HFFc6 (cell line): ENCODE data around the gene REC114. TPM values are rescaled to one million over a fixed set of nuclear protein-coding genes. Genes with fewer than 3 reads are reported as not detected.

ENCODE experiments used
- DNase-seq: peaks from one replicate; pipeline ENCODE4 v3.0.0-alpha.2; 2018
- H3K27ac Mint-ChIP-seq: 2 replicates; pipeline ENCODE4 v1.8.0; 2020; ENCODE audit warnings: mild to moderate bottlenecking, mixed read lengths
- H3K27me3 Mint-ChIP-seq: 2 replicates; pipeline ENCODE4 v1.8.0; 2021; ENCODE audit warnings: mild to moderate bottlenecking, moderate library complexity, mixed read lengths; ENCODE audit not compliant: insufficient read depth
- H3K36me3 Mint-ChIP-seq: 2 replicates; pipeline ENCODE4 v1.8.0; 2021; ENCODE audit warnings: low read depth, mixed read lengths
- H3K4me1 Mint-ChIP-seq: 2 replicates; pipeline ENCODE4 v1.8.0; 2020; ENCODE audit warnings: low read depth, mixed read lengths
- H3K4me3 Mint-ChIP-seq: 2 replicates; pipeline ENCODE4 v1.8.0; 2020; ENCODE audit warnings: mild to moderate bottlenecking, moderate library complexity, mixed read lengths
- H3K9me3 Mint-ChIP-seq: 2 replicates; pipeline ENCODE4 v1.8.0; 2020; ENCODE audit warnings: mild to moderate bottlenecking, mixed read lengths
- total RNA-seq, 6 experiments: library from RNA; stranded (reverse); fragmentation: NEBNext Ultra II Directional; extraction: Animal tissue kit (Norgen Biotek cat#: 25700); gene quantifications; 2 replicates in 1 of 6; 3 replicates in 5 of 6; pipeline ENCODE4 v1.2.3, GENCODE V29; 2021
- TF ChIP-seq, protein P1 (sequence below): fragments of 200-600 bp; sonication (generic); IDR thresholded peaks from 2 replicates; pipeline ENCODE4 v1.5.0; 2021; ENCODE audit warnings: antibody characterized with exemption, mild to moderate bottlenecking

Gene REC114
- total RNA-seq, 6 experiments from 2014 or later: not detected

DNA sequence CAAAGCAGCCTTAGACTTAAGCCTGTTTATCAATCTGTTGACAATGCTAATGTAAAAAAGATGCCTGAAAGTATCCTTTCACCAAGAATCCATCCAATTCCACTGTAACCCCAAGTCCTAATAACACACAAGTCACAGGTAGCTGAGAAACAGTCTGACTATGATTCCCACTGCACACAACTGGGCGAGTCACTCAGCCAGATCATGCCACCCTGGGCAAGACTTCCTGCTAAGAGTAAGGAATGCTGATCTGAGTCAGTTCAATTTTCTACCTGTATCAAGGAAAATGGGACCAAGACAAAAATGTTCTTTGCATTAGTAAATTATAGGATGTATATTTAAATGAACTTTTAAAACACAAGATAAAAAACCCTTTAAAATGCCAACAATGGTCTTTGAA, 157.0 kb downstream of the REC114 start:
- TF ChIP-seq, protein P1, sequence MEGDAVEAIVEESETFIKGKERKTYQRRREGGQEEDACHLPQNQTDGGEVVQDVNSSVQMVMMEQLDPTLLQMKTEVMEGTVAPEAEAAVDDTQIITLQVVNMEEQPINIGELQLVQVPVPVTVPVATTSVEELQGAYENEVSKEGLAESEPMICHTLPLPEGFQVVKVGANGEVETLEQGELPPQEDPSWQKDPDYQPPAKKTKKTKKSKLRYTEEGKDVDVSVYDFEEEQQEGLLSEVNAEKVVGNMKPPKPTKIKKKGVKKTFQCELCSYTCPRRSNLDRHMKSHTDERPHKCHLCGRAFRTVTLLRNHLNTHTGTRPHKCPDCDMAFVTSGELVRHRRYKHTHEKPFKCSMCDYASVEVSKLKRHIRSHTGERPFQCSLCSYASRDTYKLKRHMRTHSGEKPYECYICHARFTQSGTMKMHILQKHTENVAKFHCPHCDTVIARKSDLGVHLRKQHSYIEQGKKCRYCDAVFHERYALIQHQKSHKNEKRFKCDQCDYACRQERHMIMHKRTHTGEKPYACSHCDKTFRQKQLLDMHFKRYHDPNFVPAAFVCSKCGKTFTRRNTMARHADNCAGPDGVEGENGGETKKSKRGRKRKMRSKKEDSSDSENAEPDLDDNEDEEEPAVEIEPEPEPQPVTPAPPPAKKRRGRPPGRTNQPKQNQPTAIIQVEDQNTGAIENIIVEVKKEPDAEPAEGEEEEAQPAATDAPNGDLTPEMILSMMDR: no peak
- peak overlapping the region; percentile 58 for H3K27ac Mint-ChIP-seq
- peaks cover 12% of the 10 kb centered on the region; the same call in 1 of the 2 replicates for H3K36me3 Mint-ChIP-seq
- peaks cover 35% of the 10 kb centered on the region for H3K4me1 Mint-ChIP-seq
- peak overlapping the region; percentile 1; the same call in 1 of the 2 replicates for H3K4me3 Mint-ChIP-seq
- peak; percentile 43 for DNase-seq
- H3K27me3 Mint-ChIP-seq: no peaks in the 10 kb centered on the region
- H3K9me3 Mint-ChIP-seq: no peaks in the 10 kb centered on the region

DNA sequence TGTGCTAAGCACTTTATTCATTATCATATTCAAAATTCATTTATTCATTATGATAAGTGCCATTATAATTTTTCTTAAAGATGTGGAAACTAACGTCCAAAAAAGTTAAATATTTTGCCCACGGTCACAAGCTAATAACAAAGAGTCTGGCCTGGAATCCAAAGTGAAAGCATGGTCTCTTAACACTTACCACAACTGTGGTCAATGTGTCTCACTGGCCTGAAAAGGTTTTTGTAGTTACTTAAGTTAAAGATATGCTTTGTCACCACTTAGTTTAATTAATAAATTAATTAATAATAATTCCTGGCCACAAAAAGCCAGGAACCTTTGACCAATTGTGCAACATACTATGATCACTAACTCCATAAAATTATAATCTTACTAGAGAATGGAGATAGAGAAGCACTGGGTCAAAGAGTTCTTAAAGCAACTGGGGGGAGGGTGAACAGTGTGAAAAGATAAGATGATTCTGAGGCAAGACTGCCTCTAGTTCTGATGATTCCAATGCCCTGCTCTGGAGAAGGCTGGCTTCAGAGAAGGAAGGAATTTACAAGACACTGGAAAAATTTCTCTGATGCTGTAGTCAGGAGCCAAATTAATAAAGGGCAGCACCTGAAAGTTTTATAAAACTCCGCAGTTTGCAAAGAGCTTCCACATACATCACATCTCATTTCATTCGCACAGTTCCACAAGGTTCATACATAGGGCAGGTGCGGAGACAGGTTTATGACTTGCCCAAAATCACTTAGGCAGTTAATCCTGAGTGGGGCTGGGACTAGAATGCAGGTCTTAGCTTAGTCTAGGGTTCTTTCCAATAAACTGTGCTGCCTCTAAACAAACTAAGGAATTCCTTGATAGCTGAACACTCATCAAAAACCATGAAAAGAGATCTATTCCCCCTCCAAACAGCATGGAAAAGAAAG, 157.7 kb downstream of the REC114 start:
- Mint-ChIP-seq H3K4me3 (no peak overlapping the region; the same call in 1 of the 2 replicates), H3K27ac (no peak overlapping the region), H3K9me3 (no peaks in the 10 kb centered on the region), H3K36me3 (peaks cover 14% of the 10 kb centered on the region; the same call in 1 of the 2 replicates), H3K27me3 (no peaks in the 10 kb centered on the region; the same call in 1 of the 2 replicates), H3K4me1 (peaks cover 29% of the 10 kb centered on the region)
- no peak for DNase-seq
- TF ChIP-seq, protein P1: no peak

DNA sequence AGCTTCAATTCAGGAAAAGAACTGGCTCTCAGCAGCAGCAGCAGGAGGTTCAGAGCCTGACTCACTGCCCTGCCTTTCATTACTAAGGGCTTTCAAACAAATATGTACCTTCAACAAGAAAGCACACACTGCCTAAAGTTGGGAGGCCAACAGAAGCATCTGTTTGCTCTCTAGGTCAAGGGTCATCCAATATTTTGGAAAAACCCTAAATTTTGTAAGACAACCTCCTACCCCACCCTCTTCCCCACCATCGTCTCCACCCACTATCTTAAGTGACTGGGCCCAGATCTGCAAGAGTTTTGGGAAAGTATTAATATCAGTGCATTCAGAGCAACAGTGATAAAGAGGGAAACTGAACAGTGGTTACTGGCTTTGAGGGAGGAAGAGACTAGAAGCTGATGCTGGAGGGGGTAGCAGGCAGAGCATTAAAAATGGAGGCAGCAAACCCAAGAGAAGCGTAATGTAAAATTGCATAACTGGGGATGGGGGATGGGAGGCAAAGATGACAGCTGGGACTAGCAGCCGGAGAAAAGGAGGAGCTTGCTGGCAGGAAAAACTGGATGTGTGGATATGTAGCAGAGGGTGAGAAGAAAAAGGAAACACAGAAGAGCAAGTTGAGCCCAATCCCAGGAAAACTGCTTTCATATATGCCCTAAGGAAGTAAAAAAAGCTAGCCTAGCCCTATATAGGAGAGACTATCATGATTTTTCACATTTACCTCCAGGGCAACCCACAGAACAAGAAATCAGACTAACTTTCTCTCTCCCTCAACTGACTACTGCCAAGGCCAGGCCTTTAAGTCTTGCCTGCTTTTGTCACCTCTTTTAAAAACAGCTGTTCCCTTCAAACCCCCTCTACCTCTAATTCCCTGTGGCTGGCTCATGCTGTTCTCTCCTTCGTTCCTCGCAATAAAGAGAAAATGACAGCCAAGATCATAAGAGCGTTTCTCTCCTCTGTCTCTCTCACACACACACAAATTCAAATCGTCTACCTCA, 158.8 kb downstream of the REC114 start:
- Mint-ChIP-seq H3K9me3 (no peaks in the 10 kb centered on the region), H3K27me3 (no peaks in the 10 kb centered on the region; the same call in 1 of the 2 replicates)
- DNase-seq: peak; percentile 48

DNA sequence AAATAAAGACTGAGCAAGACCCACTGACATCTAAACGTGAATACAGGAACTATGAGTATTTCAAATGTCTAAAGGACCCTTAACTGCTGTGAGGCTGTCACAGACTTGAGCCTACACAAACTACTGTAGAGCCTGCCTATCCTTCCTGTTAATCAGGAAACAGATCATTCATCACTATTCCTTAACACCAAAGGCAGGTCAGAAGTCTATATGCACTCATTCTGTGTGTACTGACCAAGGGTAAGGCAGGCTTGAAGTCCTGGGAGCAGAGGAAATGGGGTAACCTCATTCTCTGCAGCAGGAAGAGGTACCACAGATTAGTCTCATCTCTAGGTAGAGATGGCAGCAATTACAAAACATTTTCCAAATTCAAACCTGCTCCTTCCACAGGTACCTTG, 159.5 kb downstream of the REC114 start:
- DNase-seq: no peak
- TF ChIP-seq, protein P1: no peak
- no peak overlapping the region for H3K4me3 Mint-ChIP-seq
- no peak overlapping the region for H3K27ac Mint-ChIP-seq
- peaks cover 9% of the 10 kb centered on the region; the same call in 1 of the 2 replicates for H3K36me3 Mint-ChIP-seq
- no peaks in the 10 kb centered on the region for H3K9me3 Mint-ChIP-seq
- peaks cover 35% of the 10 kb centered on the region for H3K4me1 Mint-ChIP-seq
- H3K27me3 Mint-ChIP-seq: no peaks in the 10 kb centered on the region; the same call in 1 of the 2 replicates

More for the DNA sequence above, 158.8 kb downstream of the REC114 start:
- H3K27ac Mint-ChIP-seq: no peak overlapping the region
- no peak overlapping the region for H3K4me3 Mint-ChIP-seq
- TF ChIP-seq, protein P1: no peak
- peaks cover 29% of the 10 kb centered on the region for H3K4me1 Mint-ChIP-seq
- peaks cover 9% of the 10 kb centered on the region; the same call in 1 of the 2 replicates for H3K36me3 Mint-ChIP-seq

DNA sequence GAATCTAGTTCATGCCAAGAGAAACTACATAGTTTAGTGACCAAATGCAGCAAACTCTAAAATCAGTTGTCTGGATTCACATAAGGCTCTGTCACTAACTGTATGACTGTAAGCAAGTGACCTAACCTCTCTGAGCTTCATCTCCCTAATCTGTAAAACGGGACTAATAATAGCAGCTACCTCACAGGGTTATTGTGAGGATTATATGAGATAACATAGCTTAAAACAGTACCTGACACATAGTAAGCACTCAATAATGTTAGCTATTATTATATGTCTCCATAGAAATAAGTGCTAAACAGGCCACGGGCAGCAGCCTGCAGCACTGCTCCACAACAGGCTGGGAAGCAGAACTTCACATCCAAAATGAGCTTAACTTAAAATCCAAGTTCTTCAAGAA, 160.0 kb downstream of the REC114 start:
- Mint-ChIP-seq H3K9me3 (no peaks in the 10 kb centered on the region), H3K4me1 (peaks cover 38% of the 10 kb centered on the region), H3K36me3 (peaks cover 9% of the 10 kb centered on the region; the same call in 1 of the 2 replicates), H3K27ac (no peak overlapping the region), H3K27me3 (no peaks in the 10 kb centered on the region; the same call in 1 of the 2 replicates), H3K4me3 (no peak overlapping the region)
- TF ChIP-seq, protein P1: no peak
- DNase-seq: no peak
